A549 (cell line): ENCODE measurements around the gene TSPAN15.

Experiments used
- CBX8 ChIP-seq: fragments of 200-600 bp; sonication (generic); IDR thresholded peaks from 2 replicates; pipeline ENCODE4 v1.6.1; 2016
- POLR2A ChIP-seq: IDR thresholded peaks from 2 replicates; pipeline ENCODE4 v1.6.1; 2012; ENCODE audit warnings: mild to moderate bottlenecking, low read length

DNA sequence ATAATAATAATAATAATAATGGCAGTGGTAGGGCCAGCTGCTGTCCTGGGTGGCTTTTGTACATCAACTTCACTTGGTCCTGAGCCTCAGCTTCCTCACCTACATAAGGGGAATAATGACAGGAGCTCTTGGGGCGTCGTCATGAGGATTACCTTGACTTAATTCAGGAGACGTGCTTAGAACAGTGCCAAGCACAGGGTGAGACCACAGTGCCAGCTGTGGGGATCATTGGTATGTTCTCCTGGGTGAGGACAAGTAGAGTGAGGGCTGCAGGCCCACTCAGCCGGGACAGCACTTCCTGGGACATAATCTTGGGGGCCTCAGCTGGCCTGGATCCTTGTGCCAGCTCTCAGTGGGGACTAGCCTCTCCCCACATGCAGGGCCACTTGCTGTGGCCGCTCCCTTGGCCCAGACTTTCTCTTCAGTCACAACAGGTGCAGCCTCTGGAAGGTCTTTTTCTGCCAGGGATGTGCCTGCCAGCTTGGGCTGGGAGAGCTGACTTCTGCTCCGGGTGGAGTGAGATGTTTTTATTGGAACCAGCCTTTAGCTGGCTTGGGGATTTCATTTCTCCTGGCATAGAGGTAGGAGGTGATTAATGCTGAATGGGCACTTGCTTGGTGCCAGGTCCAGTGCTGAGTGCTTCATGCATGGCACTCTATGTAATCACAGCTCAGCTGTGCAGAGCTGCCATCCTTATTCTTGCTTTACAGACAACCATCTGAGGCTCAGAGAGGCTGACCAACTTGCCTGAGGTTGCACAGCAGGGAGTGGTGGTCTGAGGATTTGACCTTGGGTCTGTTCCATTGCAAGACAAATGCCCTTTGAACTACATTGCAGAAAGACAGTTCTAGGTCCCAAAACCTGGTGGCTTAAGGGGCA is 45.3 kb downstream of the TSPAN15 start:
- TF ChIP-seq CBX8 (no peak), POLR2A (no peak)
